Measurements from ENCODE around the gene RBBP8NL.
"Not testable (repeated sequence)": the region's sequence is repeated elsewhere in the genome, so short reads cannot be mapped to it uniquely, and the experiment has no call there.

Gene RBBP8NL

GRCh38 chr20:62426699-62427131, 624 bp downstream of the RBBP8NL start:
- H3K27me3 ChIP-seq (ENCODE audit: low read depth) = no peaks in the 10 kb centered on the region
- DNase-seq (ENCODE audit: low spot score in 2 of 2) = no peak
- no peaks in the 10 kb centered on the region for H3K36me3 ChIP-seq (replicated peaks)
- H3K4me3 ChIP-seq = no peak overlapping the region
- in situ Hi-C loops (cut with MboI; ENCODE audit: low sequenced_read_pairs) = no loop called here
- no peaks in the 10 kb centered on the region for H3K9me3 ChIP-seq
- no peaks in the 10 kb centered on the region for H3K4me1 ChIP-seq

GRCh38 chr20:62426059-62426348, 1.3 kb downstream of the RBBP8NL start:
- H3K4me1 ChIP-seq; H3K27me3 ChIP-seq (ENCODE audit: low read depth); DNase-seq (ENCODE audit: low spot score in 2 of 2); H3K36me3 ChIP-seq (replicated peaks); H3K4me3 ChIP-seq; H3K9me3 ChIP-seq; in situ Hi-C loops (cut with MboI; ENCODE audit: low sequenced_read_pairs): not testable (repeated sequence)

DNA sequence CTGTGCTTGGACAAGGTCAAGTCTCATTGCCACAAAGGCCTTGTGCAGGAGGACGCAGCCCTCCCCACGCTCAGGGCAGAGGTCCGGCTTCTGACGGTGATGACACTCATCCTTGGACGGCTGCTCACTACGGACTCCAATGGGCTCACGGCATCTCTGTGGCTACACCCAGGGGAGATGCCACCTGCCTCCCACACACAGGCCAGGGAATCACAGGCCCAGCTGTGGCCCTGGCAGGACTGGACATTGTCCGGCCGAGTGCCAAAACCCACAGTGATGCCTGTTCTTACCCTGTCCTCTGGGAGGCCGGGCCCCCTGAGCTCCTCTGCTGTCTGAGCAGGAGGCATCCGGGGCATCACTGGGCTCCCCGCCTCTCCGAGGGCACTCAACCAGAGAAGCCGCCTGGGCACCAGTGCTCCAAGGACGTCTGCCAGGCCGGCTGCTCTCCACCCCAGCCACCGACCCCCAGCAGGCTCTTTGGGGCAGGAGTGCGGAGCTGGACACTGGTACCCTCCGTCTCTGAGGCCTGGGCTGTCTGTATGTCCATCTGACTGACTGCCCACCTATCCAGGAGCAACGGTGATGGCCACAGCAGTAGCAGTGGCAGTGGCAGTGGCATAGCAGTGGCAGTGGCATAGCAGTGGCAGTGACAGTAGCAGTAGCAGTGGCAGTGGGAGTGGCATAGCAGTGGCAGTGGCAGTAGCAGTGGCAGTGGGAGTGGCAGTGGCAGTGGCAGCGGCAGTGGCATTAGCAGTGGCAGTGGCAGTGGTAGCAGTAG, 1.9 kb downstream of the RBBP8NL start:
- no peak for DNase-seq (ENCODE audit: low spot score in 2 of 2)
- Histone ChIP-seq H3K9me3 (no peaks in the 10 kb centered on the region), H3K4me1 (no peaks in the 10 kb centered on the region), H3K27me3 (ENCODE audit: low read depth) (no peaks in the 10 kb centered on the region), H3K4me3 (no peak overlapping the region), H3K36me3 (replicated peaks) (no peaks in the 10 kb centered on the region)
- in situ Hi-C loops (cut with MboI; ENCODE audit: low sequenced_read_pairs) = no loop called here

DNA sequence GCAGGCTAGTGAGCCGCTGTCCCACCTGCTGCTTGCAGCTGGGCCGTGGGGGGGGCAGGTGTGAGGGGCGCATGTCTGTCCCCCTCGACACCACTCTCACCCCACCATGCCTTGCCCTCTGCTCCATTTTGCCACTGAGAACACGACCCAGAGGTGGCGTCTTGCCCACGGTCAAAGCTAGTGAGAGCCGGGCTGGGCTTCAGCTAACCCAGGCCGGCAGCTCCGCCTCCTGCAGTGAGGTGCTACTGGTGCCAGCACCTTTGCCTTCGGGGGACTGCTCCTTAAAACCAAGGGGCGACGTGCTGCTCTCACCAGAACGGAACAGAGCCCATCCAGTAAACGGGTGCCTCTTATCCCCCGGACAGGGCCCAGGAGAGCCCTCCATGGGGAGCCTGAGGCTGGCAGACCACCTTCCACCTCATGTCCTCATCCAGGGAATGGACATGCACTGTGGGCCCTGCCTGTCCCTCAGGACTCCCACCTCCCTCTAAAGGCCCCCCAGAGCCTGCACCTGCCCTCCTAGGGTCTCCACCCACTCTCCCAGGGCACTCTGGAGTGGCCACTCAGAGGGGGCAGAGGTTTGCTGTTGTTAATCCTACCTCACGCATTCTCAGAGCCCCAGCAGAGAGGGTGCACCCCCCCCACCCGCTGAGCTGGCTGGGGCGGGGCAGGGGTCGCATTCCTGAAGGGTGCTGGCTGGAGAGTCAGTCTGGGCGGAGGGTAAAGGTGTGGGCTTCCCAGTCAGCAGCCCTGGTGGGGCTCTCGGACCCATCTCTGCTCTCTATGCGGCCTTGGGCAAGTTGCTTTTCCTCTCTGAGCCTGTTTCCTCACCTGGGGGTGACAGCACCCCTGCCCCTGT, 2.9 kb downstream of the RBBP8NL start:
- H3K4me3 ChIP-seq = no peak overlapping the region
- in situ Hi-C loops (cut with MboI; ENCODE audit: low sequenced_read_pairs) = no loop called here
- H3K4me1 ChIP-seq = no peaks in the 10 kb centered on the region
- H3K9me3 ChIP-seq = no peaks in the 10 kb centered on the region
- no peaks in the 10 kb centered on the region for H3K27me3 ChIP-seq (ENCODE audit: low read depth)
- no peaks in the 10 kb centered on the region for H3K36me3 ChIP-seq (replicated peaks)
- no peak for DNase-seq (ENCODE audit: low spot score in 2 of 2)

DNA sequence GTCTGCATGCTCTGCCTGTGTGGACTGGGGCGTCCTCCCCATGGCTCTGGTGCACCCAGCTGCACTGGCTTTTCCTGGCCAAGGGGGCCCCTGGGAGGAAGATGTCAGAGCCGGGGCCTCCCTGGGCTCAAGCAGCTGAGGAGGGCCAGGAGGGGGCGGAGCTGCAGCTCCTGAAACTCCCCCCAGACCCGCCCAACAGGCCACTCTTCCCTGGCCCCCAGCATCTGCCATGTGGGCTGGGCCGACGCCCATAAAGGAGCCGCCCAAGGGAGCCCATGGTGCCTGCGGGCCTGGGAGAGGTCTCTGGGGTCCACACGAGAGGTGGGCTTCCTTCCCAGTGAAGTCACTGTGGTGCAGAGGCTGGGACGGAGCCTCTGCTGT, 4.0 kb downstream of the RBBP8NL start:
- Histone ChIP-seq H3K9me3 (no peaks in the 10 kb centered on the region), H3K4me1 (no peaks in the 10 kb centered on the region), H3K36me3 (replicated peaks) (no peaks in the 10 kb centered on the region), H3K27me3 (ENCODE audit: low read depth) (no peaks in the 10 kb centered on the region), H3K4me3 (no peak overlapping the region)
- in situ Hi-C loops (cut with MboI; ENCODE audit: low sequenced_read_pairs) = no loop called here
- DNase-seq (ENCODE audit: low spot score in 2 of 2) = no peak

DNA sequence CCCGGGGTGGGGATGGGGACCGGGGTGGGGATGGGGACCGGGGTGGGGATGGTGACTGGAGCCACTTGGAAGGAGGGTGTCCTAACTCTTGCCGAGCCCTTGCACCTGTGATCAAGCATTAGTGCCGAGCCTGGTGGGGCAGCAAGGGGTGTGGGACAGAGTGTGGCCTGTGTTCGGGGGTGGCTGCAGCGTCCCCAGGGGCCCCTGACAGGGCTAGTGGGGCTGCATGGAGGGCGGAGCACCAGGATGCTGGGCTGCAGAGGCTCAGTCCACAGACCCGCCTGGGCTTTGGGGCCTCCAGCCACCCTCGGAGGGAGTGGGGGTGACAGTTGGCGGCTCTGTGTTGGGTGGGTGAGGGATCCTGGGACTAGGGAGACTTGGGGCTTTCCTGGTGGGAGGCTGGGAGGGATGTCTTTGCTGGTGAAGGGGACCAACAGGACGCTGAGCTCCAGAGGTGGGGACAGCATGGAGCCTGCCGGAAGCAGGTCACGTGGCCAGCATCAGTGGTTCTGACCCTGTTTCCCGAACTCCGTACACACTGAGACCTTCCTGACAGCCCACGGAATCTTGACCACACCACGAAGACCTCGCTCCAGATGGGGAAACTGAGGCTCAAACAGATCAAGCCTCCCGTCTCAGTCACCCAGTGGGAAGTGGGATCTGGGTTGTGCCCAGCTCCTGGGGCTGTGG, 4.6 kb downstream of the RBBP8NL start:
- Histone ChIP-seq H3K9me3 (no peaks in the 10 kb centered on the region), H3K27me3 (ENCODE audit: low read depth) (no peaks in the 10 kb centered on the region), H3K4me3 (no peak overlapping the region), H3K4me1 (no peaks in the 10 kb centered on the region), H3K36me3 (replicated peaks) (no peaks in the 10 kb centered on the region)
- DNase-seq (ENCODE audit: low spot score in 2 of 2) = no peak
- in situ Hi-C loops (cut with MboI; ENCODE audit: low sequenced_read_pairs) = no loop called here

- no peak for DNase-seq (ENCODE audit: low spot score in 2 of 2)
- H3K9me3 ChIP-seq = no peaks in the 10 kb centered on the region
- no peaks in the 10 kb centered on the region for H3K36me3 ChIP-seq (replicated peaks)
- H3K27me3 ChIP-seq (ENCODE audit: low read depth) = no peaks in the 10 kb centered on the region
- in situ Hi-C loops (cut with MboI; ENCODE audit: low sequenced_read_pairs) = no loop called here
- no peaks in the 10 kb centered on the region for H3K4me1 ChIP-seq
- H3K4me3 ChIP-seq = no peak overlapping the region
Measured at GRCh38 chr20:62421716-62421990, 5.7 kb downstream of the RBBP8NL start.

DNA sequence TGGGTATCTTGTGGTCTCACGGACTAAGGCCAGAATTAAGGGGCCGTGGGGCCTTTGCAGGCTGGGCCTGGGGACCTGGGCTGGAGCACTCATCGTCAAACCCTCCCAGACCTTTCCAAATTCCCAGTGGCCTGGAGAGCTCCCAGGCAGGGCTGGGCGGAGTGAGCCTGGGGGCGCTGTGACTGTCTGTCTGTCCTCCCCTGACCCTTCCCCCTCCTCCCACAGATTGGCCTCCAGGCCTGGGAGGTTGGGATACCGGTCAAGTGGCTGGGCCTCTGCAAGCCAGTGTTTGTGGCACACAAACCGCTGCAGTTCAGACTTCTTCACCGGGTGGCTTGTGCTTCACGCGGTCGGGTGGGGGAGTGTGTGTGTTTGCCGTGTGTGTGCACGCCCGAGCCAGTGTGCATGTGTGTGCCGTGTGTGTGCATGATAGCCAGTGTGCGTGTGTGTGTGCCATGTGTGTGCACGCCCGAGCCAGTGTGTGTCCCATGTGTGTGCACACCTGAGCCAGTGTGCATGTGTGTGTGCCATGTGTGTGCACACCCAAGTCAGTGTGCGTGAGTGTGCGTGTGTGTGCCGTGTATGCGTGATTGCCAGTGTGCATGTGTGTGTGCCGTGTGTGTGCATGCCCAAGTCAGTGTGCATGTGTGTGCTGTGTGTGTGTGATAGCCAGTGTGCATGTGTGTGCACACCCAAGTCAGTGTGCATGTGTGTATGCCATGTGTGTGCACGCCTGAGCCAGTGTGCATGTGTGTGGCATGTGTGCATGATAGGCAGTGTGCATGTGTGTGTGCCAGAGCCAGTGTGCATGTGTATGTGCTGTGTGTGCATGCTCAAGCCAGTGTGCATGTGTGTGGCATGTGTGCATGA, 6.3 kb downstream of the RBBP8NL start:
- Histone ChIP-seq H3K9me3 (no peaks in the 10 kb centered on the region), H3K27me3 (ENCODE audit: low read depth) (no peaks in the 10 kb centered on the region), H3K36me3 (replicated peaks) (no peaks in the 10 kb centered on the region), H3K4me1 (no peaks in the 10 kb centered on the region), H3K4me3 (no peak overlapping the region)
- in situ Hi-C loops (cut with MboI; ENCODE audit: low sequenced_read_pairs) = no loop called here
- no peak for DNase-seq (ENCODE audit: low spot score in 2 of 2)

- in situ Hi-C loops (cut with MboI; ENCODE audit: low sequenced_read_pairs) = no loop called here
- no peak overlapping the region for H3K4me3 ChIP-seq
- no peaks in the 10 kb centered on the region for H3K27me3 ChIP-seq (ENCODE audit: low read depth)
- H3K4me1 ChIP-seq = no peaks in the 10 kb centered on the region
- no peak for DNase-seq (ENCODE audit: low spot score in 2 of 2)
- H3K9me3 ChIP-seq = no peaks in the 10 kb centered on the region
- H3K36me3 ChIP-seq (replicated peaks) = no peaks in the 10 kb centered on the region
Measured at GRCh38 chr20:62419759-62420158, 7.6 kb downstream of the RBBP8NL start.

DNA sequence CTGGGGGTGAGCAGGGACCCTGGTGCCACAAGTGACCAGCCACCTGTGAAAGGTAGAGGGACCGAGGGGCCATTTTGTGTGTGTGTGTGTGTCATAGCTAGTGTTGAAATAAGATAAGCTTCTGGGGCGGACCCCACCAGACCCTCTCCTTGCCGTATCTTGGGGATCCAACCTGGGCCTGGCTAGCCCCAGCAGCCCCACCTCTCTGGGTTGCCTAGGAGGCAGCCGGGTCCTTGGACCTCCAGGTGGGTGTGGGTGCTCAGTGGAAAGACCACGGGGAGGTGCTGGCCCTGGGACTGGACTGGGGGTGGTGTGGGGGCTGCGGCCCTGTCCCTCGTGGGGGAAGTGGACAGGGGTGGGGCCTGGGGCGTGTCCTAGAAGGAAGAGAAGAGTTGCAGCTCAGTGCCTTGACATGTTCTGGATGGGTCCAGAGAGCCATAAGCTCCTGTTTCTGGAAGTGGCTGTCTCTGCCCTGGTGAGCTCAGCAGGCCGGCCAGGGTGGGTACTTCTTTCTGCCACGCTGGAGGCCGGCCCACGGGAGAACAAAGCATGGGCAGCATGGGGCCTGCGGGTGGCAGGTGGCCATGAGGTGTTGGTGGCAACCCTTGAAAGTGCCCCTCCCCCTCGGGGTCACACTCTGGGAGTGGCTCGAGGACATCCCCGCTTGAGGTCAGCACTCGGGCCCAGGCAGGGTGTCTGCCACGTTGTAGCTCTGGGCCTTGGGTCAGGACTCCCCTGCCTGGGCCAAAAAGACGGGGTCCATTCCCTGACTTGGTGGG, 8.4 kb downstream of the RBBP8NL start:
- Histone ChIP-seq H3K27me3 (ENCODE audit: low read depth) (no peaks in the 10 kb centered on the region), H3K4me1 (no peaks in the 10 kb centered on the region), H3K36me3 (replicated peaks) (no peaks in the 10 kb centered on the region), H3K4me3 (no peak overlapping the region), H3K9me3 (no peaks in the 10 kb centered on the region)
- no peak for DNase-seq (ENCODE audit: low spot score in 2 of 2)
- in situ Hi-C loops (cut with MboI; ENCODE audit: low sequenced_read_pairs) = no loop called here

GRCh38 chr20:62417981-62418708, 9.2 kb downstream of the RBBP8NL start:
- Histone ChIP-seq H3K27me3 (ENCODE audit: low read depth) (no peaks in the 10 kb centered on the region), H3K9me3 (no peaks in the 10 kb centered on the region), H3K36me3 (replicated peaks) (no peaks in the 10 kb centered on the region), H3K4me1 (no peaks in the 10 kb centered on the region), H3K4me3 (no peak overlapping the region)
- DNase-seq (ENCODE audit: low spot score in 2 of 2) = no peak
- in situ Hi-C loops (cut with MboI; ENCODE audit: low sequenced_read_pairs) = no loop called here

DNA sequence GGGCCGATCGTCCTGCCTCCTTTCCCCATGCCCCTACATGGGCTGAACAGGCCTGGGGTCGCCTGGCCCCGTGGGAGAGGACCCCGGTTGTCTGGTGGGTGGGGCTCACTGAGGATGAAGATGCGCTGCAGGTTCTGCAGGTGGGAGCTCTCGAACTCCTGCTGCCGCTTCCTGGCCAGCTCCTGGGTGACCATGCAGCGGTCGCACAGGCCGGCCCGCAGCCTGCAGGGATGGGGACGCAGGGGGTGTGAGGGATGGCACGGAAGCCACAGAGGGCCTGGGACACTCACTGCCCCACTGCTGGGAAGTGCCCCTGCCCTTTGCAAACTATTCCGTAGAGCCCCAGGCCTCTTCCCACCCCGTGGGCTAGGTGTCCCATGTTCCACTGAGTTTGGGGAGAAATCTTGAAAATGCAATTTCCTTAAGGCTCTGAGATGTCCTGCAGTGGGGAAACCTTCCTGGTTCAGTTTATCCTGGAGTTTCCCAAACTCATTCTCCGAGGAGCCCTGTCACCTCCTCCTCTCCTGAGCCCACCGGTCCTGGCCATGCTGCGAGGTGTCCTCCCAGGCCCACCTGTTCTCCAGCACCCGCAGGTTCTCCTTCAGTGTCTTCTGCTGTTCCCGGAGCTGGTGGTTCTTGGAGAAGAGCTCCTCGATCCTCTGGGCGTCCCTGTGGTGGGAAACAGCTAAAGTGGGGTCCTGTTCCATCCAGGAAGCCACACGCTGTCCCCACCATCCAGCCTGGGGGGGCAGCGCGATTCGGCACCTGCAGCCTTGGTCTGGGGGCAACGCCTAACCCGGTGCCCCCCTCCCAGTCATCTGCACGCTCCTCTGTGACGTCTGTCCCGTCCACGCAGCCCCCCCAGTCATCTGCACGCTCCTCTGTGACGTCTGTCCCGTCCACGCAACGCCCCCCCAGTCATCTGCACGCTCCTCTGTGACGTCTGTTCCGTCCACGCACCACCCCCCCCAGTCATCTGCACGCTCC, 10.4 kb downstream of the RBBP8NL start:
- no peaks in the 10 kb centered on the region for H3K4me1 ChIP-seq
- no peaks in the 10 kb centered on the region for H3K9me3 ChIP-seq
- no peak overlapping the region for H3K4me3 ChIP-seq
- no peaks in the 10 kb centered on the region for H3K27me3 ChIP-seq (ENCODE audit: low read depth)
- in situ Hi-C loops (cut with MboI; ENCODE audit: low sequenced_read_pairs) = no loop called here
- no peaks in the 10 kb centered on the region for H3K36me3 ChIP-seq (replicated peaks)
- DNase-seq (ENCODE audit: low spot score in 2 of 2) = no peak
